ENCODE results near the gene GSDME.
"Not testable (repeated sequence)": the region's sequence is repeated elsewhere in the genome, so short reads cannot be mapped to it uniquely, and the experiment has no call there.

The GSDME gene

DNA sequence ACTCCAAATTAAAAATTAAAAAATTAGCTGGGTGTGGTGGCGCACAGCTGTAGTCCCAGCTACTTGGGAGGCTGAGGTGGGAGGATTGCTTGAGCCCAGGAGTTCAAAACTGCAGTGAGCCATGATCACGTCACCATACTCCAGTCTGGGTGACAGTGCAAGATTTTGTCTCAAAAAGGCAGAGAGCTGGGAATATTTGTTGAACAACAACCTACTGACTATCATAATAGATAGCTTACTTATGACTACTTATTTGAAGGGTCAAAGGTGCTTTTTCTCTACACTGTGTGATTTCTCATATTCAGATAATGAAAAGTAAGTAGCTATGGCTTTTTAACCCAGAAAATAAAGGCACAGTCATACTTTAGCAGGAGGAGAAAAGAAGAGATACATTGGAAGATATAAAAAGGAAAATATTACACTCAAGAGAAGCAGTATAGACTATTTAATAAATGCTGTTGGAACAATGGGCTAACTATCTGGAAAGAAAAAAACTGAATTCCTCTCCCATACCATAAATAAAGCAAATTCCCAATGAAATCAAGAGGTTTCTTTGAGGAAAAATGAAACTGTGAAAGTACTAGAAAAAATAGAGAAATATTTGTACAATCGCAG lies 6.7 kb downstream of the GSDME start:
- in situ Hi-C loops (cut with MboI; ENCODE audit: low pct_unique_long_range_greater_than_20kb, low sequenced_read_pairs) = no loop called here
- no peak for DNase-seq

DNA sequence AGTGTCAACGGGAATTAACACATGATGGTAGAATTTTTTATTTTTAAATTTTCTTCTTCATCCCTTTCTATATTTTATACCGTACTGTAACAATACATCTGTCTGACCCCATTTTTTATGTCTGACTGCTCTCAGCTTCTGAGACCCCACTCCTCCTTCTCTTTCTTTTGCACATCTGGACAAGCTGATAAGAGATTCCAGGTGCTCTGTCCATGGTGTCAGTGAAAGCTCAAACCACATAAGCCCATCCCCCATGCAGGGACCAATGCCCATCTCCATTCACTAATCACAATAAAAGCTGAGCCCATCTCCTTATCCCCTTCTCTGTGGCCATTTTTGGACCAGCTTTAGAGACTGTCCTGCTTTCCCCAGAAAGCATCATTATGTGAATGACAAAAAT lies 8.7 kb downstream of the GSDME start:
- in situ Hi-C loops (cut with MboI; ENCODE audit: low pct_unique_long_range_greater_than_20kb, low sequenced_read_pairs) = no loop called here
- DNase-seq = no peak

DNA sequence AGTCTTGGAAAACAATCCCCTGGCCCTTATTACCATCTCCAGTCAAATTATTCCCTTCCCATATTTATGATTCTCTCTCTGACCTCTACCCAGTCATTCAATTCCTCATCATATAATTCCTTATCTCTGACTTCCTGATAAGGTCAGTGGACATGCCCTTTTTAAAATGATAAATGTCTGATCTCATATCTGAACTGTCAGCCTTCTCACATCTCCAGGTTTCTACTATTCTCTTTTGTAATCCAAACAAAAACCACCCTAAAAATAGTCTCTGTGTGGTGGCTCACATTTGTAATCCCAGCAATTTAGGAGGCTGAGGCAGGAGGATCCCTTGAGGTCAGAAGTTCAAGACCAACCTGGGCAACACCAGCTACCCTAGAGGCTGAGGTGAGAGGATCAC lies 11.9 kb downstream of the GSDME start:
- in situ Hi-C loops (cut with MboI; ENCODE audit: low pct_unique_long_range_greater_than_20kb, low sequenced_read_pairs) = no loop called here
- no peak for DNase-seq

DNA sequence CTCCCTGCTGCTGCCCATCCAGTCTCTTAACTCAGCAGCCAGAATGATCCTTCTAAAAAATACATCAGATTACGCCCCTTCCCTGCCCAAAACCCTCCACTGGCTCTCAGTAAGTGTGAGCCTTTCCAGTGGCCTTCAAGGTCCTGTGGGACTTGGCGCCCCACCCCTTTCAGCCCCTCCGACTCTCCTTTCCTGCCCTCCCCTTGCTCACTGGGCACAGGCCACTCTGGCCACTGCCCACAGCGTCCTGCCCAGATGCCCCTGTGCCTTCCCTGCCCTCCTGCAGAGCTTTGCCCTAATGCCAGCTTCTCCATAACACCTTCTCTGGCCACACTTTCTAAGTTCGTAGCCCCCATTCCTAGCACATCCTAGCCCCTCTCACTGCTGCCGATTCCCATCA lies 13.8 kb downstream of the GSDME start:
- in situ Hi-C loops (cut with MboI; ENCODE audit: low pct_unique_long_range_greater_than_20kb, low sequenced_read_pairs) = no loop called here
- DNase-seq = no peak

DNA sequence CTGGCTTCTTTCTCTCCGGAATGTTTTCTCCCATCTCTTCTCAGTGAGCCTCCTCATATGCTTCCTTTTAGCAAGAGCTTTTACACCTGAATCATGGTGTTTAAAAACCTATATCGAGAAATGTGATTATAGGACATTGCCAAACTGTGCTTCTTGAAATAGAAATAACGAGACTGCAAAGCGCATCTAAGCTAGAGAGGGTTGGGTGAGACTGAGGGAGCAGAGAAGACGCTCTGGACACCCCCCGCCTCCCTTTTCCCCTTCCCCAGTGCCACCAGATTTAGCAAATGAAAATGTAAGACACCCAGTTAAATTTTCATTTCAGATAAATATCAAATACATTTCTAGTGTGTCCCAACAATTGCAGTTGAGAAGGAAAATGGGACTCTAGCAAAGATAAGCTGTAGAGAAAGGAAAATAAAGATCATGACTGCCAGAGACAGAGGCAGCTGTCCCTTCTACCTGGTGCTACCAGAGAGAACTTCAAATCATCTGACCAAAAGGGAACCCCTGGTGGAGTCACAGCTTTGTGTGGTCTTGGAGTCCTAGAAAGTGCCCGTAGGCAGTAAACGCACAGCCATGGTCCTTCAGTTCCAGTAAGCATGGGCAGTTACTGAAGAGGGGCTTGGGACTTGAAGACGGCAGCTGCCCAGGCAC lies 14.6 kb downstream of the GSDME start:
- no peak for DNase-seq
- in situ Hi-C loops (cut with MboI; ENCODE audit: low pct_unique_long_range_greater_than_20kb, low sequenced_read_pairs) = no loop called here

DNA sequence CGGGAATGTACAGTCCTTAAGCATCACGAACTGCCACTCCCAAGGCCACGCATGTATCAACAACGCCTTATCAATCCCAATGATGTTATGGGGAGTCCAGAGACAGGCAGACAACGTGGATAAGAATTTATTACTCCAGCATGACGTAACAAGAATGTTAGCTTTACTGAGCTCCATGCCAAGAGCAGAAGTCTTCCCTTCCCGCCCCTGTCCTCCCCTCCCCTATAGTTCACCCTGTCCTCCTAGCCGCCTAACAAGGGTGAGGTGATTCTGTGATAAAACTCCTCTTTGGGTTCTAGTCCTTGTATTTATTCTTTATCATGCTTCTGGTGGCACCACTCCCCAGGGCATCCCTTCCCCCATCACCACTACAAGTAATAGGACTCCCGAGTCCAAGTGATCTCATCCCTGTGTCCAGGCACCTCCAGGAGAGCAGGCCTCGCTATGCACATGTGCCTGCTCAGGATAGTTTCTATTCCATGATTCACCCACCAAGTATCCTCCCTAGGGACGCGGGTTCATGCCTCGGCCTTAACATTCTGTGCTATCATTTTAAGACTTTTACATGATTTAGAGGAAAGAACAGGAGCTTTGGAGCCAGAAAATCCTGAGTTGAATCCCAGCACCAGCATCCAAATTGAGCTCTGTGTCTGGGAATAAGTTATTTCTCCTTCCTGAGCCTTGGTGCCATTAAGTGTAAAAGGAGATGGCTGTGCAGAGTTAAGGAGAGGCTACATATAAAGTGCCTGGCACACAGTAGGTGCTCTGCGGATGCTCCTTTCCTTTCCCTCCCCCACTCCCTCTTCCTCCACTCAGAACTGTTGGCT lies 15.4 kb downstream of the GSDME start:
- in situ Hi-C loops (cut with MboI; ENCODE audit: low pct_unique_long_range_greater_than_20kb, low sequenced_read_pairs) = no loop called here
- DNase-seq = no peak

DNA sequence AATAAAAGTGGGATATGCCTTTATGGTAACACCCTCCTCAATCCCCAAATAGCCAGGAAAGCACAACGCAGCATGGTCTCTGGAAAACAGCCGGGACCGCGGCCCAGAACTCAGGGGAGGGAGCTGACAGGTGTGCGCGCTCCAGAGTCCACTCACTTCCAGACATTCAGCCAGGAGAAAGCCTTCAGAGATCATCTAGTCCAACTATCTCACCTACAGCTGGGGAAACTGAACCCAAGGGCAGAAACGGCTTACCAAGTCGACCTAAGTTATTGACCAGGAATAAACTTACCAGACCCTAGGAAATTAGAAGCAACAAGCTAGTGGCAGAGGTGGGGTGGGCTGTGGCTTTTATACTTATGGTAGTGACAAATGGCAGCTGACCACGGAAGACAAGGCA lies 16.4 kb downstream of the GSDME start:
- DNase-seq = no peak
- in situ Hi-C loops (cut with MboI; ENCODE audit: low pct_unique_long_range_greater_than_20kb, low sequenced_read_pairs) = no loop called here

DNA sequence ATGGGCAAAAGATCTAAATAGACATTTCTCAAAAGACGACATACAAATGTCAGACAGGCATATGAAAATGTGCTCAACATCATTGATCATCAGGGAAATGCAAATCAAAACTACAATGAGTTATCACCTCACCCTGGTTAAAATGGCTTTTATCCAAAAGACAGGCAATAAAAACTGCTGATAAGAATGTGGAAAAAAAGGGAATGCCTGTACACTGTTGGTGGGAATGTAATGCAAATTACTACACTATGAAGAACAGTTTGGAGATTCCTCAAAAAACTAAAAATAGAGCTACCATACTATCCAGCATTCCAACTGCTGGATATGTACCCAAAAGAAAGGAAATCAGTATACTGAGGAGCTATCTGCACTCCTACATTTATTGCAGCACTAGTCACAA lies 18.0 kb downstream of the GSDME start:
- in situ Hi-C loops (cut with MboI; ENCODE audit: low pct_unique_long_range_greater_than_20kb, low sequenced_read_pairs) = no loop called here
- no peak for DNase-seq

DNA sequence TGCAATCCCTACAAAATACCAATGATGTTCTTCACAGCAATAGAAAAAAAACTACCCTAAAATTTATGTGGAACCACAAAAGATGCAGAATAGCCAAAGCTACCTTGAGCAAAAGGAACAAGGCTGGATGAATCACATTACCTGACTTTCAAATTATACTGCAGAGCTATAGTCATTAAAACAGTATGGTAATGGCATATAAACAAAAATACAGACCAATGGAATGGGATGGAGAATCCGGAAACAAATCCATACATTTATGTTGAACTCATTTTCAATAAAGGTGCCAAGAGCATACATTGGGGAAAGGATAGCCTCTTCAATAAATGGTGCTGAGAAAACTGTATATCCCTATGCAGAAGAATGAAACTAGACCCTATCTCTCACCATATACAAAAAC lies 18.7 kb downstream of the GSDME start:
- DNase-seq = no peak
- in situ Hi-C loops (cut with MboI; ENCODE audit: low pct_unique_long_range_greater_than_20kb, low sequenced_read_pairs) = no loop called here

DNA sequence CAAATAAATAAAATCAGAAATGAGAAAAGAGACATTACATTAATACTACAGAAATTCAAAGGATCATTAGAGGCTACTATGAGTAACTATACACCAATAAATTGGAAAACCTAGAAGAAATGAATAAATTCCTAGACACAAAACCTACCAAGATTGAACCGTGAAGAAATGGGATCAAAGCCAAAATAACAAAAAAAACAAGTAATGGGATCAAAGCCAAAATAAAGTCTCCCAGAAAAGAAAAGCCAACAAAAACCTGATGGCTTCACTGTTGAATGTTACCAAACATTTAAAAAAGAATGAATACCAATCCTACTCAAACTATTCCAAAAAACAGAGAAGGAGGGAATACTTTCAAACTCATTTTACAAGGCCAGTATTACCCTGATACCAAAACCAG lies 20.0 kb downstream of the GSDME start:
- in situ Hi-C loops (cut with MboI; ENCODE audit: low pct_unique_long_range_greater_than_20kb, low sequenced_read_pairs) = no loop called here
- no peak for DNase-seq

DNA sequence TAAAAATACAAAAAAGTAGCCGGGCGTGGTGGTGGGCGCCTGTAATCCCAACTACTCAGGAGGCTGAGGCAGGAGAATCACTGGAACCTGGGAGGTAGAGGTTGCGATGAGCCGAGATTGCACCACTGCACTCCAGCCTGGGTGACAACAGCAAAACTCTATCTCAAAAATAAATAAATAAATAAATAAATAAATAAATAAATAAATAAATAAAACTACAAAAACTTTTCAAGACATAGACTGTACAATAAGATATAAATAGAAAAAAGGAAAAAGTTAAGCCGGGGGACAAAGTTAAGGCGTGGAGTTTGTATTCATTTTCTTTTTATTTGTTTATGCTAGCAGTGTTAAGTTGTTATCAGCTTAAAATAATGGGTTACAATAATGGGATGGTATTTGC lies 21.7 kb downstream of the GSDME start:
- in situ Hi-C loops (cut with MboI; ENCODE audit: low pct_unique_long_range_greater_than_20kb, low sequenced_read_pairs); DNase-seq: not testable (repeated sequence)

DNA sequence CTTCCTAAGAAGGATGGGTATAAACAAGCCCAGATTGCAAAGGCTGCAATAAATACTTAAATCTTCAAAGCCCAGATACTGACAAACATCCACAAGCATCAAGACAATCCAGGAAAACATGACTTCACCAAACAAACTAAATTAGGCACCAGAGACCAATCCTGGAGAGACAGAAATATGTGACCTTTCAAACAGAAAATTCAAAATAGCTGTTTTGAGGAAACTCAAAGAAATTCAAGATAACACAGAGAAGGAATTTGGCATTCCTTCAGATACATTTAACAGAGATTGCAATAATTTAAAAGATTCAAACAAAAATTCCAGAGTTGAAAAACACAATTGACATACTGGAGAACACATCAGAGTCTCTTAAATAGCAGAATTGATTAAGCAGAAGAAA lies 23.0 kb downstream of the GSDME start:
- in situ Hi-C loops (cut with MboI; ENCODE audit: low pct_unique_long_range_greater_than_20kb, low sequenced_read_pairs) = no loop called here
- no peak for DNase-seq

DNA sequence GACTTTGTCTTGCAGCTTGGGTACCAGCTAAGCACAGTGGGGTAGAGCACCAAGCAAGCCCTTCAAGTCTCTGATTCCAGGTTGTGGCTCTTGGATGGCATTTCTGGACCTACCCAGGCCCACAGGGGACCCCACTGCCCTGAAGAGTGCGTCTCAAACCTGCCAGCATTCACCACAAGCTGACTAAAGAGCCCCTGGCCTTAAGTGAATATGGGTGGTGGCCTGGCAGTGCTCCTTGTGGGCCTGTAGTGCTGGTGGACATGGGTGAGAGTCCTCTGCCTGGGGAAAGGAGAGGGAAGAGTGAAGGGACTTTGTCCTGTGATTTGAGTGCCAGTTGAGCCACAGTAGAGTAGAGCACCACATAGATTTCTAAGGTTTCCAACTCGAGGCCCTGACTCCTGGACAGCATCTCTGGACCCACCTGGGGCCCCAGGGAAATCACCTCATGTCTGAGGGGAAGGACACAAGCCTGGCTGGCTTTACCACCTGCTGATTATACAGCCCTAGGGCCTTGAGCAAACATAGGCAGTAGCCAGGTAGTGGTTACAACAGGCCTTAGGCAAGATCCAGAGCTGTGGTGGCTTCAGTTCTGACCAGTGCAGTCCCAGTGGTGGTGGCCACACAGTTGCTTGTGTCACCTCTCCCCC lies 23.7 kb downstream of the GSDME start:
- DNase-seq = no peak
- in situ Hi-C loops (cut with MboI; ENCODE audit: low pct_unique_long_range_greater_than_20kb, low sequenced_read_pairs) = no loop called here

DNA sequence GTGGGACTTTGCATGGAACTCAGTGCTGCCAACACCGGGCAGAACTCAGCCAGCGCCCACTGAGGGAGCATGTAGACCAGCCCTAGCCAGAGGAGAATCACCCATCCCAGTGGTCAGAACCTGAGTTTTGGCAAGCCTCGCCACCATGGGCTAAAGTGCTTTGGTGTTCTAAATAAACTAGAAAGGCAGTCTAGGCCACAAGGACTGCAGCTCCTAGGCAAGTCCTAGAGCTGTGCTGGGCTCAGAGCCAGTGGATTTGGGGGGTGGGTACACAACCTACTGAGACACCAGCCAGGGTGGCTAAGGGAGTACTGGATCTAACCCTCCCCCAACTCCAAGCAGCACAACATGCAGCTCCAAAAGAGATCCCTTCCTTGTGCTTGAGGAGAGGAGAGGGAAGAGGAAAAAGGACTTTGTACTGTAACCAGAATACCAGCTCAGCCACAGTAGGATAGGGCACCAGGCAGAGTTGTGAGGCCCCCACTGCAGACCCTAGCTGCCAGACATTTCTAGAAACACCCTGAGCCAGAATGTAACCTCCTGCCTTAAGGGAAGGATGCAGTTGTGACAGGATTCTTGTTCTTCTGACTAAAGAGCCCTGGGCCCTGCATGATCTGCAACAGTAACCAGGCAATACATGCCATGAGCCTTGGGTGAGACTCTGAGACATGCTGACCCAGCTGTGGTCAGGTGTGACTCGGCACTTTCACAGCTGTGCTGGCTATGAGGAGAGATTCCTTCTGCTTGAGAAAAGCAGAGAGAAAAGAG lies 24.4 kb downstream of the GSDME start:
- in situ Hi-C loops (cut with MboI; ENCODE audit: low pct_unique_long_range_greater_than_20kb, low sequenced_read_pairs) = no loop called here
- no peak for DNase-seq

DNA sequence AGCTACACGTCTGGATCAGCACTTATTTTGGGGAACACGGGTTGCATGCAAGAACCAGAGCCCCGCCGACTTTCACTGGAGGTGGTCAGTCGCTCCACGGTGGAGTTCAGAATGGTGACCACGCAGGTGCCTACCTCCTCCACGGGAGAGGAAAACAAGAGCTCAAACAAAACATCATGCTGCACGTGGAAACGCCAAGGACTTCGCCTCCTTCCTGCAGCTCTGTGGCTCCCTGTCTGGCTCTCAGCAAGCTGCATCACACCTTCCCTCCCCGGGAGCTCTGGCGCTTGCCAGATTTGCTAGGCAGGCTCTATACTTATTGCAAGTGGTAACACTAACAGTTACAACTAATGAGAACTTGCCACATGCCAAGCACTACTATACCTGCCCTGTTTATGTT lies 26.0 kb downstream of the GSDME start:
- no peak for DNase-seq
- in situ Hi-C loops (cut with MboI; ENCODE audit: low pct_unique_long_range_greater_than_20kb, low sequenced_read_pairs) = no loop called here

DNA sequence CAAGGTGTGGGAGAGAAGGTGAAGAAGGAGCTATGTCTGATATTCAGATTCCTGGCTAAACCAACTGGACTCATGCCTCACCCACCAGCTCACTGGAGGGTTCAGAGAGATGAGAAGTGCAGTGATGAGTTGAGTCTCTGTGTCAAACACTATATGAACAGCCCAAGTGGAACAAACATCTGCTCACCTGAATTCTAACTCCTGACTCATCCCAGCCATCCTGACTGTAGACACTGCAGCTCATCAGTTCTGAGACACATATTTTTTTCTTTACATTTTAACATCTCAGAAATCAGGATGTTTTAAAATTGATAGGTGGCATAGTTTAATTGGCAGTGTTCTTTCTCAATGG lies 27.3 kb downstream of the GSDME start:
- no peak for DNase-seq
- in situ Hi-C loops (cut with MboI; ENCODE audit: low pct_unique_long_range_greater_than_20kb, low sequenced_read_pairs) = no loop called here

DNA sequence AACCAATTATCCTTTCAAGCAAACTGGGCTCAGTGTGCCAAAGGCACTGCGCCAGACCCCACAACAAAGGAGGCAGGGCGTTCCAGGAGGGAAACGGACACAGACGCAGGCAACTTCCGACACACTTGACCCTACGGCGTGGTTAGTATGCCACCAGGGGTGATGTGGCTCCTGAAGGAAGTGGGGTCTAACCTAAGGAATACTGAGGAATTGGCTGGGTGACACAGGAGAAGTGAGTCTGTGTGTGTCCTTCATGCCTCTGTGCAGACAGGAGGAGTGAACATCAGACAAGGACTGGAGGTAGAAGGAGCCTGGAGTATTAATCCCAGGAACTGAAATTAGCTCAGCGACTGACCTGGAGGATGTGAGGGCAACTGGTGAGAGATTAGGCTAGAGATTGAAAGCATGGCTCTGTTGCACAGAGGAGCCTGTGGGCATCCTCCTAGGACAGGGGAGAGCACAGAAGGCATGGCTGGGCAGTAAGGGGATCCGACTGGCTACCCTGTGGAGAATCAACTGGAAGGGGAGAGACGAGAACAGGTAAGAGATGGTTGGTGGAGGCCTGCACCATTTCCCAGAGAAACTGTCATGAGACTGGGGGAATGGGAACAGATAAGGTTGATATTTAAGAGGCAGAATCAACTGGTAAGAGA lies 27.8 kb downstream of the GSDME start:
- in situ Hi-C loops (cut with MboI; ENCODE audit: low pct_unique_long_range_greater_than_20kb, low sequenced_read_pairs) = no loop called here
- no peak for DNase-seq

DNA sequence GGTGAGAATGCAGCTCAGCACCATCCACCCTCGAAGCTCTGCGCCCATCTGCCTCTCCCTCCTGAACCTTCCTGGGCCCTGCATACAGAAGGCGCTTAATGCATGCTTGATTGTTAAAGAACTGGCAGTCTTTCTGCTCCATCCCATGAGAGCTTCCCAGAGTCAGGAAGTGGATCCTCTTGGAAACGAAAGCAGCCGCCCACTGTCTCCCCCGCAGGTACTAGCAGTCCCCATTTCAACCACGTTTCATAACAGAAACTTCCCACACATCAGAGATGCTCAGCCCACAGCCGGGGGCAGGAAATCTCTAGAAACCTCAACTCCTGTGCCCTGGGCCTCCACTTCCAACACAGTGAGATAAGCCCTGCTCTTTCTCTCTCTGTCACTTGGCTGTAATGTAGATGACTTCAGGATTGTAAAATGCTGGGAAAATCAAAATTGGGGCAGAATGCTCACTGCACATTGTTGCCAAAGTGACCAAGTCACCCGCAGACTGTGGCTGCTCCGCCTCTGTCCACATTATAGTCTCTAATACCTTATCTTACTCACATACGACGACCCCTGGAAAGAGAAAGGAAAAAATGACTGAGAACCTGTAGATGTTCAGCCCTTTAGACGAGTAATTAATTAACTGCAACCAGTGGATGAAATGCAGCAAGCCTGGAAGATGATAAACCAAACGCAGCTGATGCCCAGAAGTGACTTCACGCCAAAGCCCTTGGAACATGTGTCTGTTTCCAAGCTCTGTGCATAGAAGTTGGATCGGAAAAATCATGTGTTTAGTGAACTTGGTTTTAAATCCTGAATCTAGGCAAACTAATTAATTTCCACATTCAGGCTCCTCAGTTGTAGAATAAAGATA lies 28.5 kb downstream of the GSDME start:
- DNase-seq = no peak
- in situ Hi-C loops (cut with MboI; ENCODE audit: low pct_unique_long_range_greater_than_20kb, low sequenced_read_pairs) = no loop called here
